Epithelial cell of esophagus (primary cell): ENCODE results near the gene AFF1.

Source experiments
- DNase-seq: peaks from one replicate; pipeline ENCODE4 v3.0.0; 2010; ENCODE audit warnings: low read depth
- H3K4me3 ChIP-seq: 2 replicates; pipeline ENCODE4 v1.5.1; 2011; ENCODE audit warnings: mild to moderate bottlenecking, low read length, control low read depth
- TF ChIP-seq, protein P1 (sequence below): IDR thresholded peaks from 2 replicates; pipeline ENCODE4 v1.5.1; 2011; ENCODE audit warnings: low read depth, mild to moderate bottlenecking, low read length, control low read depth, inconsistent platforms; ENCODE audit not compliant: insufficient read depth; ENCODE audit errors: missing control alignments

The AFF1 gene

DNA sequence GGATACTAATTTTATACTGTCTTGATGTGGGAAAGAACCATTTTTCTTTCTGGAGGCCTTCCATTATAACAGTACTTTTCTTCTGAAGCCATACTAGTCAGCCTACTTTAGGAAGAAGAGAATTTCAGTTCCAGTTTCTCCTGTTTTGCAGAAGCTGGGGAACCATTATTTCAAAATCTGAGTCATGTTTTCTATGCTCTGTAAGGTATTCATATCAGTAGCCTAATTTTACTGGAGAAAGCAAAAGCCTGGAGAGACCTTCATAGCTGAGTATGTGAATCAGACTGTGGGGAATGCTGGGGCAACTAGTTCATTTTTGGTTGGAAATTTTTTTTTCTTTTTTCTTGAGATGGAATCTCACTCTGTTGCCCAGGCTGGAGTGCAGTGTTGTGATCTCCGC, 22.4 kb downstream of the AFF1 start:
- DNase-seq = peak; percentile 86
- H3K4me3 ChIP-seq = no peak overlapping the region
- TF ChIP-seq, protein P1, sequence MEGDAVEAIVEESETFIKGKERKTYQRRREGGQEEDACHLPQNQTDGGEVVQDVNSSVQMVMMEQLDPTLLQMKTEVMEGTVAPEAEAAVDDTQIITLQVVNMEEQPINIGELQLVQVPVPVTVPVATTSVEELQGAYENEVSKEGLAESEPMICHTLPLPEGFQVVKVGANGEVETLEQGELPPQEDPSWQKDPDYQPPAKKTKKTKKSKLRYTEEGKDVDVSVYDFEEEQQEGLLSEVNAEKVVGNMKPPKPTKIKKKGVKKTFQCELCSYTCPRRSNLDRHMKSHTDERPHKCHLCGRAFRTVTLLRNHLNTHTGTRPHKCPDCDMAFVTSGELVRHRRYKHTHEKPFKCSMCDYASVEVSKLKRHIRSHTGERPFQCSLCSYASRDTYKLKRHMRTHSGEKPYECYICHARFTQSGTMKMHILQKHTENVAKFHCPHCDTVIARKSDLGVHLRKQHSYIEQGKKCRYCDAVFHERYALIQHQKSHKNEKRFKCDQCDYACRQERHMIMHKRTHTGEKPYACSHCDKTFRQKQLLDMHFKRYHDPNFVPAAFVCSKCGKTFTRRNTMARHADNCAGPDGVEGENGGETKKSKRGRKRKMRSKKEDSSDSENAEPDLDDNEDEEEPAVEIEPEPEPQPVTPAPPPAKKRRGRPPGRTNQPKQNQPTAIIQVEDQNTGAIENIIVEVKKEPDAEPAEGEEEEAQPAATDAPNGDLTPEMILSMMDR = no peak

DNA sequence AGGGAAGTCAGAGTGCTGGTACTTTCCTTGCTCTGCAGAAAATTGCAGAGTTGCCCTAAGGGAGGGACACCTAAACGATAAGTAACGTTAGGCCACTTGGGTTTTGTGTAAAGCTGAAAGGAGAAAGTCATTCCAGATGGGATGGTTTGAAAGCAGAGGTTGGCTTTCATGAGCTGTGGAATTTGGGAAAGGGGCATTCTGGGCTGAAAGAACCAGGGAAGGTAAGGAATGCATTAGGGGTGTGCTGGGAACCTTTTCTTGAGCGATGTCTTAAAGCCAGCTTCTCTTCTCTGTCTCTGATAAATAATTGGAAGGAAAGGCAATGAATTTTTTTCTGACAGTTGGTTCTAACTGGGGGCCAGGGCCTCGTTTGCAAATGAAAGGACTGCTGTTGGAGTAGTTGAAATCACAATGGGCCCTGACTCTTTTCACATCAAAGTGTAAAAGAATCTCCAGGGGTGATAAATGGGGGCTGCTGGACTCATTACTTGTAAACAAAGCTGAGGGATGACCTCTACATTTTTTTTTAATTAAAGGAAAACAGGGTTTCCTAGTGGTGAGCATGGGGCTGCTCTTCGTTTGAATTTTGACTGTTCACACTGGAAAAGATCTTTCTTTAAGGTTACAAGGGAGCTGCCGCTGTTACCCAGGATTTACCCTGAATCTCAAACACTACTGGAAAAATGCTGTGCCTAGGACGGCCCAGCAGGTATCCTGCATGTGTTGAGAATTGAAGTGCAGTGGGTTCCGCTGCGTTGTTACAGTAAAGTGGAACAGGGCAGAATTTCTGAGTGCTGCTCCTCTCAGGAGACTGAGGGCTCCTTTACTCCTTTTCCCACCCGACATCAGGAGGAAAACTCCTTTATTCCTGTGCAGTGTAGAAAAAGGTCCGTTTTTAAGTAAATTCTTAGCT, 25.0 kb downstream of the AFF1 start:
- DNase-seq = no peak

DNA sequence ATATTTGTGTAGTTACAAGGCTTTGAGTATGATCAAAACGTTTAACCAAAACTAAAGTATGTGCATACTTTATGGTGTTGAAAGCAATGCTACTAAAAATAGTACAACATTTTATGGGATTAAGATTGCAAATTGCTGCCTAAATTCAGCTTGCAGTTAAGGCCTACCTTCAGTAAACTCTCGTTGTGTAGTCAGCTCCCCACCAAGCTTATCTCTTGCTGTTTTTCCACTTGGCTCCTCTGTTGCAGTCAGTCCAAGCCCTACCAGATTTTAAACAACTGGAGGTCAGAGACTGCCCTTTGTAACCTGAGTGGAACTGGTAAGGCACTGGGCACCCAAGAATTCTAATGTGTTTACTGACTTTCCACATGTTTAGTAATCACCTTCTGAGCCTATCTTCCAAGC, 25.7 kb downstream of the AFF1 start:
- DNase-seq = no peak
- TF ChIP-seq, protein P1 = no peak
- H3K4me3 ChIP-seq = no peak overlapping the region

More for the DNA sequence above, 25.0 kb downstream of the AFF1 start:
- no peak overlapping the region for H3K4me3 ChIP-seq
- TF ChIP-seq, protein P1 = no peak

DNA sequence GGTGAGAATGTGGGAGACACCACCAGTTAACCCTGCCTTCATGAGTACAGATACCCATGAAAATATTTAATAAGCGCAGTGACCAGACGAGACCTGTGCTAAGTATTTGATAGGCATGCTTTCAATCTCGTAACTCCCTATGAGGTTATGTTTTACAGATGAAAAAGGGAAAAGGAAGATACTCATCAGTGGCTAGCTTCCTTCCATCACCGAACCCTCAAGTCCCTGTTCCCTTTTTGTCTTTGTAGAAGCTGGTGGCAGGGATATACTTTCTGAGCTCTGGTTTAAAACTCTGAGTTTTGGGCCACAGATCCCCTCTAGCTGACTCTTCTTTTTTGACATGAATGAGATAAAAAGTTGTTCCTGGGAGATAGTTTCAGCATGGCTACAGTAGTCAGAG, 26.3 kb downstream of the AFF1 start:
- H3K4me3 ChIP-seq = no peak overlapping the region
- TF ChIP-seq, protein P1 = no peak
- no peak for DNase-seq

DNA sequence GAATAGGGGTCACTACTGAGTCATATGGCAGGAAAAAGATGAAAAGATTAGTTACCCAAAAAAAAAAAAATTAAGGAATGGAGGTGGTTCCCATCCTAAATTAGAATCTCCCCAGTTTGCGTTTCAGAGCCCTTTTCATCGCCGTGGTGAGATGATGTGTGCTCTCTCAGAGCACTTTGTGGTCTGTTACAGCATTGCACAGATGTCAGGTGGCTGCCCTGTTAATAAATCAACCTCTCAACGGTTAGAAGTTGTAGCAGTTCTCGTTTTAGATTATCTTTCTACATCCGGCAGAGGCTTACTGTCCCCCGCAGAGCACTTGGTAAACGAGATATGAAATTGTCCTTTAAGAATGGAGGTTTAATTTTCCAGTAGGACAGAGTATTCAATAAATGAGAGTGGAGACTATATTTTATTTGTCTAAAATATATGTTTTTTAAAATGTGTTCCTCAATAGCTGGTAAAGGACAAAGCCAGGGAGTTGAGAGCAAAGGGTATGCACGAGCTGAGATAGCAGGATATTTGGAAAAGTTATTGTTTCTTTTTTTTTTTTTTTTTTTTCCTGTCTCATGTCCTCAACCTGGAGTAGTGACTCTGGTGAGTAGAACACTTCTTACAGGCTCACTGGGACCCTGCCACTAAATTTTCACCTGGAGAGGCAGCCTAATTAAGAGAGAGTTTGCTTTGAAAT, 26.9 kb downstream of the AFF1 start:
- H3K4me3 ChIP-seq = no peak overlapping the region
- DNase-seq = no peak

DNA sequence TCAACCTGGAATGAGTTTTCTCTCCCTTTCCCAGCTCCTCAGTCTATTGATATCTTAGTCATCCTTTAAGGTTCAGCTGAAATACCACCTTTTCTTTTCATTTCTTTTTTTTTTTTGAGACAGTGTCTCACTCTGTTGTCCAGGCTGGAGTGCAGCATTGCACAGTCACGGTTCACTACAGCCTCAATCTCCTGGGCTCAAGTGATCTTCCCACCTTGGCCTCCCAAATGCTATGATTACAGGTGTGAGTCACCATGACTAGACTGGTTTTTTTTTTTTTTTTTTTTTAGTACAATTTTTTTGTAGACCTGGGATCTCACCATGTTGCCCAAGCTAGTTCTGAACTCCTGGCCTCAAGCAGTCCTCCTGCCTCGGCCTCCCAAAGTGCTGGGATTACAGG, 28.9 kb downstream of the AFF1 start:
- H3K4me3 ChIP-seq = no peak overlapping the region
- TF ChIP-seq, protein P1 = no peak
- peak; percentile 73 for DNase-seq

More for the DNA sequence above, 26.9 kb downstream of the AFF1 start:
- TF ChIP-seq, protein P1 = no peak
